NCI-H524 (cell line): ENCODE results near the gene MB.
A peak's percentile ranks its signal among the peaks of the same experiment; 100 is the strongest.

Experiments used
- DNase-seq, 2 experiments: peaks; one replicate each; lab custom pipeline; 2025; lab: John Stamatoyannopoulos, UW

MB gene

DNA sequence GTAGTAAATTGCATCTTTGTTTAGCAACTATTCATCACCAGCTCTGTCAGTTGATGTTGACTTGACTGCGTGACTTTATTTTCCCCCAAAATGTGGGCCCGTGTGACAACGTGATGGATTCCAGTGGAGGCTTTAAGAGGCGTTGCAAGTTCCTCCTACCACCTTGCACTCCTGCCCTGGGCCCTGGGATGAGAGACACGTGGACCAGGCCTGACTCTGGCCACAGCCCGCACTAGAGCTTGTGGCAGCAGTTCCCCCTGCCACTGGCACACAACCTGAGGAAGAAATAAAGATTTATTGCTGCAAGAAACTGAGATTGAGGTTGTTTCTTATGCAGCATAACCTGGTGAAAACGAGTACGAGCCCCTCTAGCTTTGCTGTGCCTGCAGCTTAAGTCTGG is 44.6 kb downstream of the MB start:
- DNase-seq, result no peak

DNA sequence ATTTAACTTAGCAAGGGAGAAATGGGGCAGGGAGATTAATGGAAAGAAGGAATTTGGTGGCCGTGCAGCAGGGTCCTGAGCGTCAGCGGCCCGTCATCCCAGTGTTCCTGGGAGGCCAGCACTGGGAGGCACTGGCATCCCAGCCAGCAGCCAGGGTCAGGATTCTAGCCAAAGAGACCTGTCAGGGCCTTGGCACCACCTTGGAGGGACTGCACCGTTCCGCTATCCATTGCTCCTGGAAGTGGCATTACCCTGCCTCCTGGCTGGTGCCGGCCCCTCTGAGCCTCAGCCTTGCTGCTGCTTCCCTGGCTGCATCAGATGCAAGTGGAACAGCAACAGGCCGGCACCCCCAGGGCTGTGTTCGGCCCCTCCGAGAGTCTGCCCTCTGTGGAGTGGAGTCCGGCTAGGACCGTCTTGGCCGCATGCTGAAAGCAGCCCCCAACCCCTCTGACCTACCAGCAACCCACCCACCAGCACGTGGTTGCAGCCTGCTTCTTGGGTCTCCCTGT is 46.4 kb downstream of the MB start:
- DNase-seq, result no peak

DNA sequence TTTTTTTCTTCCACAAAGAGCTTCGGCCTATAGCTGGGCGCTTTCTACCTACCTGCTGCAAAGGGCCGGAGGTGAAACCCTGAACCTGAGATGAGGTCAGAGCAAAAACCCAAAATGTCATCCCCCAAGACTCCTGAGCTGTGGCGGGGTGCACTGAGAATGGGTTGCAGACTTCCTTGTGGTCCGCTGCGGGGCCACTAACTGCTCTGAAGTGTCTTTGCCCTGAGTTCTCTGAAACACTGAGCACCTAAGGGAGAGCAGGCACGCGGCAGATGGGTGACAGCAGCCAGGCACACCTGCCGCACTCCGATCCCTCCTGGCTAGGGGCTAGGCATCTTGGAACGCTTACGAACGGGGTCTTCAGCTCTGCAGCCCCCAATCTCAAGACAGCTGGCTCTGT is 47.2 kb downstream of the MB start:
- peak in 1 of 2 experiments; percentile 44 for DNase-seq

DNA sequence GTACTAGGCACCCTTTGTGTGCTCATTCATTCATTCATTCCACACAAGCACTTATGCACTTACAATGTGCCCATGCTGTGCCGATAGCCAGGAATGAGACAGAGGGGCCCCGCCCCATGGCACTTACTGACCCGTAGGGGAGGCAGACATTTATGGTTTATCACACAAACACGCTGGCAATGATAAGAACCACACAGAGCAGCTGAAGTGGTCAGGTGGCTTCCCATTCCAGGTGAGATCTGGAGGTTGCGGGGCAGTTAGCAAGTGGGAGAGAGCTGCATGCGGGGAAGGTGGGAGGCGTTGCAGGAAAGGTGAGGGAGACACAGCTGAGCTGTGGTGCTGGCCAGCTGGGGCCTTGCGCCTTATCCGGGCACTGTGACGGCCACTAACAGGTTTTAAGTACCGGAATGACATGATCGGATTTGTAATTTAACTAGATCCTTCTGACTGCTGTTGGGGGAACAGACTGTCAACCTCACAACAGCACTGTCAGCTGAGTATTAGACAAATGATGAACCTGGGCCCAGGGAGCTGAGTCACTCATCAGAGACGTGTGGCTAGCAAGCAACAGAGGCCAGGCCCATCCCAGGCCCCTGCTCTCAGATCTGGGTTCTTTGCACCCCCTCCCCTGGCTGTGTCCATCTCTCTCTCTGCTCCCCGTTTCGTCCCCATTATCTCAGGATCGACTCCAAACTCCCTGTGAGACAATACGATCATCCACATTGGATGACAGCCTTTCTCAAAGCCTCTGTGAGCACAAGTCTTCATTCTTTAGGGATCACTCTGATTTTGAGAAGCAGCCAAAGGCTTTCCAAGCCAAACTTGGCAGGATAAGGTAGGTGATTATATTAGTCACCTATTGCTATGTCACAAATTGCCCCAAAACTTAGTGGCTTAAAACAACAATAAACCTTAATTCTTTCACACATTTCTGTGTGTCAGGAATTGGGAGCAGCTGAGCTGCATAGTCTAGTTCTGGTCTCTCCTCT is 48.1 kb downstream of the MB start:
- DNase-seq, result peak; percentile 68 to 85

DNA sequence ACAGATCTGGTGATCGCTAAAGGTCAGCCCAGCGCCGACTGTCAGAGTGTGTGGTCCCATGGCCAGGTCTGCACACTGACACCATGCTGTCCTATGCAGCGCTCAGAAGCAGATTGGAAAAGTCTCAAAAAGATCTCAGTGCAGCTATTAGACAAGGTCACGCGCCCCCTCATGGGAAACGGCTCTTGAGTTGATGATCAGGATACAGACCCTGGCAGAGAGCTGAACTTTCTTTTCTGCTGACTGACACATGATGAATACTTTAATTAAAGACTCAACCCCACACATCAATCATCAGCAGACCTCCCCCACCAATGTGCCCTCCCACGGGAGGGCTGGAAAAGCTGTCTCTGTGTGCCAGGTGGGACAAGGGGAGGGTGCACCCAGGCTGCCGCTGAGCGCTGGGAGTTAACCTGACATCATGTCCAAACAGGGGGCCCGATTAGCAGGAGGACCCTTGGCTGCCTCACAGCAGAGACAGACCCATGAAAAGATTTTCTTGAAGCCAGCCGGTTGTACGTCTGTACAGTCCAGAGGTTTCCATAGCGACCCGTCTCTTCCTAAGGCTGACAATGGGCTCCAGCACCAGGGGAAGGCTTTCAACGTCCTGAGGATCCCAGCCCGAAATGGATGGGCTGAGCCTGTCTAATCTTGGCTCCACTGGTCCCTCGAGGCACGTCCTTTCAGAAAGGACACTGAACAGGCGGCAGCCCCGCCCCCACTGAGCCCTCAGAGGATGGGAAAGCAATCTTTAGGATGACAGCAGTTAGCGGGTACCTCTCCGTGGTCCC is 49.6 kb downstream of the MB start:
- peak; percentile 69 to 85 for DNase-seq

DNA sequence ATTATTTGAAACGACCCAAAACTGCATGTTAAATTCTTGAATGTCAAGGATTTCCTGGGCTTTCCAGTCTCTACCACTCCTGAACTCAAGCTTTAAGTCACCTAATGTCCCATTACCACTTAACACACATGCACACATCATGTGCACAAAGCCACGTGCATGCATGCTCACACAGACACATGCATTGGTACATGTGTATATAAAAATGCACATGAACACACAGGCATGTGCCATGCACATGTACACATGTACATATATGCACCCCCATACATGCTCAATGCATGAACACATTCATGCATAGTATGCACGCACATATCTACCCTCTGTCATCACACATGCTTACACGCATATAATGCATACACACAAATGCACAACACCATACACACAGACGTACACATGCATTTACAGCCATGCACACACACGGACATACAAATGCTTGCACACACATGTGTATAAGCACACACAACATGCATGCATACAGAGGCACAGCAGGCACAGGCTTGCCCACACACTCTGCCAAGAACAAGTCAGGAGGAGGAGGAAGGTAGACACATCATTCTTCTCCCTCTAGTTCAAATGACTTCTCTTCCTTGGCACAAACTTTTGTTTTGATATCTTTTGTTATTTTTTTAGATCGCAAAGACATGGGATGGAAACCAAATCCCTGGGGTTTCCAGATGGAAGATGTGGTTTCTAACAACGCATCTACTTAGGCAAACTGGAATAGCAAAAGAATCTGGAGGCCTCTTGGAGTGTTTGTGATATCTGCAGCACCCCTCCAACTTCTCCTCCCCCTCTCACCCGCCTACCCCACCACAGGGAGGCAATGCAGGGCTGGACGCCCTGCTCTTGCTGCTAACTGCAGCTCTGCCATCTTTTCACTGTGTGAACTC is 51.9 kb downstream of the MB start:
- DNase-seq, result no peak

DNA sequence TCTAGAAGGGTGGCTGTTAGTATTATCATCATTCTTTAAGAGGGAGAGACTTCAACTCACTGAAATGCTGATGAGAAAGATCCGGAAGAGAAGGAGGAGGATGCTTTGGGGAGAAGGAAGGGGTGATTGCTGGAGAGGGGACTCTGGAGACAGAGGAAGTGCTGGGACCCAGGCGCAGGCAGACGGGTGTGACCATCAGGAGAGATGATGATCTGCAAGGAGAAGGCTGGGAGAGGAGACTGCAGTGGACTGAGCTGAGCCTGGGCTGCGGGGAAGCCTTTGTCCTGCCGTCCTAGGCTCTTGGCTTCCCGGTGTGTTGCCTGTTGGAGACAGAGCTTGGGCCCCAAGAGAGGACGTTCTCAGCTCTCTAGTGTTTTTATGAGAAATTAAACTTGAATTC is 53.9 kb downstream of the MB start:
- no peak for DNase-seq

DNA sequence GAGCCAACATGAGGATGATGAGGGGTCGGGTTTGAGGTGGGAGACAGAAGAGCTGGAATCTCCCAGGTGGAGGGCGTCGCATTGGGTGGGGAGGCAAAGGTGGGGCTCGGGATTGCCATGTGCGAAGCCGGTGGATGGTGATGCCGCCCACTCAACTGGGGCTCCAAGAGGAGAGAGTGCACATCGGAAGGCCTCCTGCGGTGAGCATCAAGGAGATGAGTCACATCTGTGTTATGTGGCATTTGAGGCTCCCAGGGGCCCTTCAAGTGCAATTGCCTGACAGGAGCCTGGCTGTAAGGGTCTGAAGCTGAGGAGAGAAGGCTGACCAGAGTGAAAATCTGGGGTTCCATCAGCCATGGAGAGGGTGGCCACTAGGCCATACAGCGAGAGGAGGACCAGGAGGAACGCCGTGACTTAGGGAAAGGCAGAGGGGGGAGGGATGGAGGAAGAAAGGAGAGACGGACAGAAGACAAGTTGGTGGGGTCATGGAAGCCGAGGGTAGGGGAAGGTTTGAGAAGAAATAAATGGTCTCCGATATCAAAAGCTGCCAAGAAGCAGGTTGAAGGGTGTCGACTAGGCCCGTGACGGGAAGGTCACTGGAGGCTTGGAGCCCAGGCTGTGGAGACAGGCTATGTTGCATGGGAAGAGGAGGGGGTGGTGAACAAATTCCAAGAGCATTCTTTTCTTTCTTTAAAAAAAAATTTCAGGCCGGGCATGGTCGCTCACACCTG is 55.2 kb downstream of the MB start:
- DNase-seq, result peak in 1 of 2 experiments; percentile 42

DNA sequence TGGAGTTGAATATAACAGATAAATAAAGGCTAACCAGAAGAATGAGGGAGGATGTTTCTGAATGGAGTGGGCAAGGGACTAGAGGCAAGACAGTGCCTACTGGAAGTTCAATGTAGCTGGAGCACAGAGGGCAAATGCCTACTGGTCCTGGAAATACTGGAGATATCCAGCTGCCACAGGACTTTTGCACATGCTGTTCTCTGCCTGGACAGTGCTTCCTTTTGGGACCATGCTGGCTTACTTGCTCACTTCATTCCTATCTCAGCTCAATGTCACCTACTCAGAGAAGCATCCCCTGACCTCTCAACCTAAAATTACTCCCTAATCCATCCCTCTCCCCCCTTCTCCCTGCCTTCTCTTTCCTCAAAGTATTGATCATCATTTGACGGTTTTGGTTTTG is 56.3 kb downstream of the MB start:
- no peak for DNase-seq

DNA sequence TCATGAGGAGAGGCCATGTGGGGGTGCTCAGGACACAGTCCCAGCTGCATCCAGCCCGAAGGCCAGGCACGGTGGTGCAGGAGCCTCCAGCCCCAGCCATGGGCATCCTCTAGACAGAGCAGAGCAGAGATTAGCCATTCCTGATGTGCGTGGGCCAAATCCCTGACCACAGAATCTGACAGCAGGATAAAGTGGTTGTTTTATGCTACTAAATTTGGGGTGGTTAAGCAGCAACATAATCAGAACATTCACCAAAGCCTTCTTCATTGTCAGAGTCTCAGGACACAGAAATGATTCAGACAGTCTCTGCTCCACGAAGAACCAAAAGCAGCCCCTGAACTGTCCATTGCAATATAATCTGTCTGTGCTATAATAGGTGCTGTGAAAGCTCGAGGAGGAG is 56.8 kb downstream of the MB start:
- DNase-seq, result no peak

DNA sequence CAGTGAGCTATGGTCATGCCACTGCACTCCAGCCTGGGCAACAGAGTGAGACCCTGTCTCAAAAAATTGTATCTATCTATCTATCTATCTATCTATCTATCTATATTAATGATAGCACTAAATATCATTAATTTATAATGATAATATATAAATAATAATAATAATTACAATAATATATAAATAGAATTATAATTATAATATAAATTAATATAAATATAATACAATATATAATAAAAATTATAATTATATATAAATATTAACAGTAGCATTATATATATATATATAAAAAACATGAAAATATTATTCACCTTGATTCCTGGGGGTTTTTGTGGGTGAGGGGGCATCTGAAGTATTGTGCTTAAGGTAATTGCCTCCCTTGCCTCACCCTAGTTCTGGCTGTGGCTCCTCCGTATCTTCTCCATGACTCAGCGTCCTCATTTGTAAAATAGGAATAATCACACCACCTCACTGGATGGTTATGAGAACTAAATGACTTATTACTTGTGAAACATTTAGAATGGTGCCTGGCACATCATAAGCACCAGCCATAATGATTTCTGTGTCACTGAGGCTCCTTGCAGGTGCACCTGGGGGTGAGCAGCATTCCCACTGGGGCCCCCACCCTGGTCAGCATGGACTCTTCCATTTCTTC is 57.6 kb downstream of the MB start:
- no peak for DNase-seq

DNA sequence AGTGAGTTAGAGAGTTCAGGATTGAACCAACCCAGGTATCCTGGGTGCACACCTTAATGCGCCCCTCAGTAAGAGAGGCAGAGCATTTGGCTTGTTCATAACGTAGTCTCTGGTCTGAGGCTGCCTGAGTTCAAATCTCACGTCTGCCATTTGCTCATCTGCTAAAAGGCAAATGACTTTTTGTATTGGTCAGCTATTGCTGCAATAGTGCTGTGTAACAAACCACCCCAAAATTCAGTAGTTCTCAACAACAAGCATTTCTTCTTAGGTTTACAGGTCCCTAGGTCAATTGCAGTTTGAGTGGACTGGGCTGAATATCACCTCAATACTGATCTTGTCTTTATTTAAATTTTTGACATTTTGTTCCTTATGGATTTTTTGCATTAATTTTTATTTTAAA is 58.4 kb downstream of the MB start:
- DNase-seq, result no peak

DNA sequence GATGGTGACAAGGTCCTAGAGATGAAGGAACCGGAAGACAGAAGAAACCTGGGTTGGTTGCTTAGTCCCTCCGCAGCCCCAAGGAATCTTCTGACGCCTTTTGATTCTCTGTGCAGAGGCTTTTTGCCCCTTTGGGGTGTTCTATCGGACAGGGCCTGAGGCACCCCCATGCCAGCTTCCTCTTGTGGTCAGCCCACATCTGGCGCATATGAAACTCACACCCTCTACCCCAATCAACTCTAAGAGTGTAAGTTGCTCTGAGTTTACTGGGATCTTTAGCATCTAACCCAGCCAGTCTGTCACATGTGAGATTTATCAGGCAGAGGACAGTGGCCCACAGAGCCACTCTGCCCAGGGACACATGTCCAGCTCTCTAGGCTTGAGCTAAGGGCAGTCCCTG is 59.1 kb downstream of the MB start:
- no peak for DNase-seq
